PFSK-1 (cell line): ENCODE data around the gene TWNK.

Experiments used
- FOXP2 ChIP-seq: optimal IDR thresholded peaks from 2 replicates; pipeline ENCODE3; 2011; ENCODE audit warnings: borderline replicate concordance, control low read depth, inconsistent platforms; ENCODE audit not compliant: insufficient read depth; ENCODE audit errors: extremely low read length, extremely low read depth
- REST ChIP-seq, 2 experiments: IDR thresholded peaks; 2 replicates each; pipeline versions ENCODE4 v1.6.1 to v1.8.0; 2011 to 2012; ENCODE audit warnings: low read depth in 2 of 2, low read length in 2 of 2, control low read depth in 1 of 2, inconsistent platforms in 1 of 2, mild to moderate bottlenecking in 1 of 2, moderate library complexity in 1 of 2; ENCODE audit not compliant: insufficient read depth in 1 of 2
- SIN3A ChIP-seq: IDR thresholded peaks from 2 replicates; pipeline ENCODE4 v1.6.1; 2012; ENCODE audit warnings: mild to moderate bottlenecking, low read length, moderate library complexity, borderline replicate concordance; ENCODE audit not compliant: insufficient read depth
- TAF1 ChIP-seq: IDR thresholded peaks from 2 replicates; pipeline ENCODE4 v1.6.1; 2012; ENCODE audit warnings: low read length, control low read depth, borderline replicate concordance; ENCODE audit not compliant: insufficient read depth

- no peak for TF ChIP-seq FOXP2
- TF ChIP-seq REST (IDR thresholded peaks at IDR 0.05; ENCODE audit: insufficient read depth in 1 of 2, low read depth in 2 of 2, low read length in 2 of 2): no peak
- no peak for TF ChIP-seq SIN3A
- no peak for TF ChIP-seq TAF1
Observed at GRCh38 chr10:101006593-101007098, 19.3 kb downstream of the TWNK start.
